ENCODE data around the gene POLR2H. TPM values are rescaled to one million over a fixed set of nuclear protein-coding genes. Genes with fewer than 3 reads are reported as not detected.
A peak's percentile ranks its signal among the peaks of the same experiment; 100 is the strongest.

POLR2H gene
- total and polyA plus RNA-seq, 4 donors = 46.4 to 139 (median 82.4) TPM

GRCh38 chr3:184378651-184379357 lies 17.3 kb downstream of the POLR2H start:
- peak in 1 of 3 donors; percentile 17 for DNase-seq

DNA sequence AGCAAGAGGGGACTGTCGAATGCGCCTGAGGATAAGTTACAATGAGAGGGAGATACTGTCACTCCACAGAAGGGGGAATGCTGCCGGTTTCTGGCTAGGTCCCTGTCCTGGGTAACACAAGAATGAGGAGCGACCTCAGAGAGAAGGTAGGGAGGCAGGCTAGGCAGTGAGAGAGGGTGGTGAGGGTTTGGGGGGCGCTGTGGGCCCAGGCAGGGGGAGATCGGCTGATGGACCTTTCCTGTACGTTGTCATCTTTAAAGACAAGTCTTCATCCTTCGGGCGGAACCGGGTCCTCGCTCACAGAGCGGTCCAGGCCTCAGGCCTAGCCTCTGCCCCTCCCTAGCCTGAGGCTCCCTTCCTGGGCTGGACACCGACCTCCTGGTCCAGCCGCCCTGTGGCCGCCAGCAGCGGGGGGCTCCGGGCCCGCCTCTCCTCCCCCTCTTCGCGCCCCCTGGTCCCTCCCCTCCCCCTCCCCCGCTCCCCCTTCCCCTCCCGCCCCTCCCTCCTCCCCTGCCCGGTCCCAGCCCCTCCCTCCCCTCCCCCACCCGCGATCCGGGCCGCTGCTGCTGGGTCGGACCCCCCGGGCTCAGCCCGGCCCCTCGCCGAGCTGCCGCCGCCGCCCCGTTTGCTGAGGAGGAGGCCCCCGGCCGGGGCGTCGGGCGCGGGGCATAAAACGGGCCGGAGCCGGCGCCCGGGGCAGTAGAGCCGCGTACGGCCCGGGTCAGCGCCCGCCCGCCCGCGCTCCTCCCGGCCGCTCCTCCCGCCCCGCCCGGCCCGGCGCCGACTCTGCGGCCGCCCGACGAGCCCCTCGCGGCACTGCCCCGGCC lies 18.1 kb downstream of the POLR2H start, which contains the start of gene CHRD:
Gene CHRD (plus strand): TSS at position 697 of the 827 bp plus-strand sequence. CDS start 265 bp downstream, outside the sequence.
- Histone ChIP-seq H3K4me3 (peak within 1 kb of the TSS; percentile 25), H3K27ac (ENCODE audit: low read depth in 1 of 2, low read length in 1 of 2) (peak within 1 kb of the TSS in 1 of 2 donors; percentile 0), H3K9me3 (ENCODE audit: control insufficient read depth in 4 of 4, insufficient read depth in 3 of 4, low read length in 3 of 4) (peaks cover 0 to 5% (median 0%) of the 10 kb centered on the region in 4 donors), H3K36me3 (ENCODE audit: control insufficient read depth in 4 of 4, insufficient read depth in 4 of 4, low read length in 4 of 4) (no peaks in the 10 kb centered on the region), H3K27me3 (ENCODE audit: control insufficient read depth in 3 of 3, insufficient read depth in 3 of 3, low read length in 2 of 3) (peaks cover 0 to 19% (median 5%) of the 10 kb centered on the region in 3 donors), H3K4me1 (ENCODE audit: control insufficient read depth in 5 of 5, insufficient read depth in 5 of 5, low read length in 5 of 5) (peaks cover 0 to 37% (median 2%) of the 10 kb centered on the region in 5 donors), H3K9ac (ENCODE audit: insufficient read depth in 1 of 2, low read length in 2 of 2) (peak within 1 kb of the TSS in 1 of 2 donors; percentile 55)
- DNase-seq (peak; percentile 48 to 67 (median 63)), ATAC-seq (ENCODE audit: insufficient read depth, low FRiP score) (no peak)
- 14 to 44% methylated on average over 22 to 63 of the region's 71 CpGs for WGBS, 2 donors
- TF ChIP-seq, protein P1, sequence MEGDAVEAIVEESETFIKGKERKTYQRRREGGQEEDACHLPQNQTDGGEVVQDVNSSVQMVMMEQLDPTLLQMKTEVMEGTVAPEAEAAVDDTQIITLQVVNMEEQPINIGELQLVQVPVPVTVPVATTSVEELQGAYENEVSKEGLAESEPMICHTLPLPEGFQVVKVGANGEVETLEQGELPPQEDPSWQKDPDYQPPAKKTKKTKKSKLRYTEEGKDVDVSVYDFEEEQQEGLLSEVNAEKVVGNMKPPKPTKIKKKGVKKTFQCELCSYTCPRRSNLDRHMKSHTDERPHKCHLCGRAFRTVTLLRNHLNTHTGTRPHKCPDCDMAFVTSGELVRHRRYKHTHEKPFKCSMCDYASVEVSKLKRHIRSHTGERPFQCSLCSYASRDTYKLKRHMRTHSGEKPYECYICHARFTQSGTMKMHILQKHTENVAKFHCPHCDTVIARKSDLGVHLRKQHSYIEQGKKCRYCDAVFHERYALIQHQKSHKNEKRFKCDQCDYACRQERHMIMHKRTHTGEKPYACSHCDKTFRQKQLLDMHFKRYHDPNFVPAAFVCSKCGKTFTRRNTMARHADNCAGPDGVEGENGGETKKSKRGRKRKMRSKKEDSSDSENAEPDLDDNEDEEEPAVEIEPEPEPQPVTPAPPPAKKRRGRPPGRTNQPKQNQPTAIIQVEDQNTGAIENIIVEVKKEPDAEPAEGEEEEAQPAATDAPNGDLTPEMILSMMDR (IDR thresholded peaks at IDR 0.05; ENCODE audit: control extremely low read depth, extremely low read depth) = no peak

More at GRCh38 chr3:184378651-184379357, 17.3 kb downstream of the POLR2H start:
- 84 to 88% methylated on average over 10 of the region's 10 CpGs for WGBS, 2 donors
- peak overlapping the region in 1 of 2 donors; percentile 0 for H3K27ac ChIP-seq (ENCODE audit: low read depth in 1 of 2, low read length in 1 of 2)
- TF ChIP-seq, protein P1 (IDR thresholded peaks at IDR 0.05; ENCODE audit: control extremely low read depth, extremely low read depth) = no peak
- no peak overlapping the region for H3K4me3 ChIP-seq
- no peaks in the 10 kb centered on the region for H3K36me3 ChIP-seq (ENCODE audit: control insufficient read depth in 4 of 4, insufficient read depth in 4 of 4, low read length in 4 of 4)
- H3K9ac ChIP-seq (ENCODE audit: insufficient read depth in 1 of 2, low read length in 2 of 2) = peak overlapping the region in 1 of 2 donors; percentile 55
- no peak for ATAC-seq (ENCODE audit: insufficient read depth, low FRiP score)
- H3K27me3 ChIP-seq (ENCODE audit: control insufficient read depth in 3 of 3, insufficient read depth in 3 of 3, low read length in 2 of 3) = peaks cover 0 to 19% (median 5%) of the 10 kb centered on the region in 3 donors
- H3K4me1 ChIP-seq (ENCODE audit: control insufficient read depth in 5 of 5, insufficient read depth in 5 of 5, low read length in 5 of 5) = peaks cover 0 to 37% (median 2%) of the 10 kb centered on the region in 5 donors
- peaks cover 0 to 5% (median 0%) of the 10 kb centered on the region in 4 donors for H3K9me3 ChIP-seq (ENCODE audit: control insufficient read depth in 4 of 4, insufficient read depth in 3 of 4, low read length in 3 of 4)

- Histone ChIP-seq H3K27me3 (ENCODE audit: control insufficient read depth in 3 of 3, insufficient read depth in 3 of 3, low read length in 2 of 3) (peaks cover 0 to 19% (median 5%) of the 10 kb centered on the region in 3 donors), H3K27ac (ENCODE audit: low read depth in 1 of 2, low read length in 1 of 2) (no peak overlapping the region), H3K9ac (ENCODE audit: insufficient read depth in 1 of 2, low read length in 2 of 2) (no peak overlapping the region), H3K4me1 (ENCODE audit: control insufficient read depth in 5 of 5, insufficient read depth in 5 of 5, low read length in 5 of 5) (peaks cover 0 to 37% (median 2%) of the 10 kb centered on the region in 5 donors), H3K9me3 (ENCODE audit: control insufficient read depth in 4 of 4, insufficient read depth in 3 of 4, low read length in 3 of 4) (peaks cover 0 to 5% (median 0%) of the 10 kb centered on the region in 4 donors), H3K4me3 (peak overlapping the region; percentile 25), H3K36me3 (ENCODE audit: control insufficient read depth in 4 of 4, insufficient read depth in 4 of 4, low read length in 4 of 4) (no peaks in the 10 kb centered on the region)
- DNase-seq (peak; percentile 81 to 88 (median 86)), ATAC-seq (ENCODE audit: insufficient read depth, low FRiP score) (no peak)
- 1% methylated on average over 38 to 60 of the region's 62 CpGs for WGBS, 2 donors
- TF ChIP-seq, protein P1 (IDR thresholded peaks at IDR 0.05; ENCODE audit: control extremely low read depth, extremely low read depth) = no peak
Observed at GRCh38 chr3:184380185-184380626, 18.7 kb downstream of the POLR2H start.
